Transverse colon (tissue), 4 donors: ENCODE measurements around the gene SRGAP2B. TPM values are rescaled to one million over a fixed set of nuclear protein-coding genes. Genes with fewer than 3 reads are reported as not detected.
"Not testable (repeated sequence)": the region's sequence is repeated elsewhere in the genome, so short reads cannot be mapped to it uniquely, and the experiment has no call there.

ENCODE experiments used
- DNase-seq: peaks from one replicate; pipeline ENCODE4 v3.0.0-alpha.2; 2019
- H3K27ac ChIP-seq, 4 donors: fragments of 200-600 bp; sonication (generic); 2 replicates each; pipeline ENCODE4 v1.5.1; 2016 to 2018; ENCODE audit warnings: inconsistent platforms in 4 of 4
- H3K27me3 ChIP-seq: fragments of 200-600 bp; sonication (generic); 2 replicates; pipeline ENCODE4 v1.5.1; 2017; ENCODE audit warnings: inconsistent platforms
- H3K36me3 ChIP-seq, 4 donors: fragments of 200-600 bp; sonication (generic); 2 replicates each; pipeline ENCODE4 v1.5.1; 2017 to 2019; ENCODE audit warnings: inconsistent platforms in 4 of 4
- H3K4me1 ChIP-seq, 4 donors: fragments of 200-600 bp; sonication (generic); 2 replicates each; pipeline ENCODE4 v1.5.1; 2017 to 2020; ENCODE audit warnings: inconsistent platforms in 4 of 4
- H3K4me3 ChIP-seq, 4 donors: fragments of 200-600 bp; sonication (generic); 1 replicate in 1 of 4; 2 replicates in 3 of 4; pipeline versions ENCODE4 v1.5.1 to v1.6.1; 2017 to 2019; ENCODE audit warnings: inconsistent platforms in 4 of 4
- H3K9me3 ChIP-seq, 2 donors: fragments of 200-600 bp; sonication (generic); 2 replicates each; pipeline ENCODE4 v1.5.1; 2017 to 2019; ENCODE audit warnings: inconsistent platforms in 2 of 2
- WGBS, 2 donors: methylation state at CpG; one replicate each; pipeline ENCODE4 v1.1.5; 2018; ENCODE audit warnings: low coverage in 1 of 2; 5-methylcytosine and 5-hydroxymethylcytosine counted together
- in situ Hi-C, 4 donors: fragments of 200-750 bp; cut with MboI; loops; one replicate each; pipeline versions ENCODE4 v1.15.0 to v1.15.1; 2017; ENCODE audit warnings: low sequenced_read_pairs in 3 of 4, low pct_ligation_motif_present in 1 of 4, low pct_unique_long_range_greater_than_20kb in 1 of 4
- intact Hi-C: fragments of 100-400 bp; cut with DNase I; formaldehyde crosslinking; loops from one replicate; pipeline ENCODE4 v1.15.1; 2023; ENCODE audit warnings: low total_unique reads
- small RNA-seq, 4 donors: library from RNA; depleted of rRNA; stranded (forward); fragments of <200 nt; gene quantifications; one replicate each; pipeline ENCODE3, GENCODE V24; 2016
- total RNA-seq, 4 donors: library from RNA; depleted of rRNA; stranded (reverse); fragments of >200 nt; gene quantifications; one replicate each; pipeline ENCODE4 v1.1.0, GENCODE V29; 2016

SRGAP2B gene
- total RNA-seq, 4 donors from 2014 or later, result 0.75 to 10.6 (median 6.4) TPM

GRCh38 chr1:144893062-144893461, 202.1 kb downstream of the SRGAP2B start:
- H3K27me3 ChIP-seq, H3K27ac ChIP-seq, DNase-seq, intact Hi-C loops, H3K4me3 ChIP-seq, H3K36me3 ChIP-seq, H3K9me3 ChIP-seq, in situ Hi-C loops, H3K4me1 ChIP-seq: not testable (repeated sequence)
- WGBS, 2 donors, result no CpG with 5 or more reads among the region's 7 CpGs

- DNase-seq, in situ Hi-C loops, H3K9me3 ChIP-seq, intact Hi-C loops, H3K27ac ChIP-seq, H3K27me3 ChIP-seq, H3K4me3 ChIP-seq, H3K4me1 ChIP-seq, H3K36me3 ChIP-seq: not testable (repeated sequence)
- WGBS, 2 donors, result no CpG with 5 or more reads among the region's 3 CpGs
Measured at GRCh38 chr1:144889450-144890115, 205.5 kb downstream of the SRGAP2B start.

GRCh38 chr1:144883022-144883421, 212.1 kb downstream of the SRGAP2B start:
- peak overlapping the region in 3 of 4 donors; percentile 36 to 86 (median 57) for H3K4me3 ChIP-seq
- in situ Hi-C loops, H3K4me1 ChIP-seq, H3K36me3 ChIP-seq, H3K27me3 ChIP-seq, H3K9me3 ChIP-seq, H3K27ac ChIP-seq, intact Hi-C loops: not testable (repeated sequence)
- WGBS, 2 donors, result 1% methylated on average over 41 of the region's 47 CpGs; no CpG with 5 or more reads in 1 of the 2 donors
- peak; percentile 20 for DNase-seq

- H3K4me1 ChIP-seq, intact Hi-C loops, H3K4me3 ChIP-seq, H3K36me3 ChIP-seq, H3K27ac ChIP-seq, DNase-seq, H3K27me3 ChIP-seq, H3K9me3 ChIP-seq, in situ Hi-C loops: not testable (repeated sequence)
- no CpG with 5 or more reads among the region's 42 CpGs for WGBS, 2 donors
Measured at GRCh38 chr1:144882343-144882742, 212.8 kb downstream of the SRGAP2B start.

- DNase-seq, H3K27ac ChIP-seq, in situ Hi-C loops, H3K9me3 ChIP-seq, H3K27me3 ChIP-seq, H3K4me3 ChIP-seq, H3K36me3 ChIP-seq, intact Hi-C loops, H3K4me1 ChIP-seq: not testable (repeated sequence)
- 57% methylated on average over 3 of the region's 3 CpGs; no CpG with 5 or more reads in 1 of the 2 donors for WGBS, 2 donors
Measured at GRCh38 chr1:144858607-144859006, 236.5 kb downstream of the SRGAP2B start.

Small RNAs within 50 kb of the gene (small RNA-seq; reads per million reads assigned to genes)
- gene AC242498.1, result 0 reads per million in 4 donors

Other genes starting within 250 kb of the SRGAP2B start
- not detected for gene FAM72D, start 646 bp upstream of the SRGAP2B start, total RNA-seq
- not detected for gene PPIAL4D, start 146.8 kb upstream of the SRGAP2B start, total RNA-seq